GM12878 (cell line): ENCODE data around the gene JUND. TPM values are rescaled to one million over a fixed set of nuclear protein-coding genes. Genes with fewer than 3 reads are reported as not detected.

Experiments
- ATAC-seq: fragments of 200-7000 bp; cut with Tn5 transposase; 3 replicates; pipeline ENCODE4 v1.9.1; 2020; ENCODE audit warnings: mild to moderate bottlenecking, moderate library complexity
- BruUV-seq: library from RNA; stranded (reverse); fragments of 400-500 nt; replicated peaks from 2 replicates; lab custom pipeline; 2021; lab: Mats Ljungman, UMichigan
- CTCF ChIA-PET: fragments of 300-600 bp; sonication (Branson Sonifier 250); formaldehyde crosslinking; extraction: SDS; loops from one replicate; lab custom pipeline; 2021; ENCODE audit warnings: inconsistent platforms; lab: Yijun Ruan, JAX
- POLR2A ChIA-PET: fragments of 350-600 bp; formaldehyde crosslinking; extraction: SDS; loops from one replicate; lab custom pipeline; 2021; ENCODE audit warnings: inconsistent platforms; lab: Charles Lee
- RAD21 ChIA-PET: fragments of 300-600 bp; sonication (Branson Sonifier 250); formaldehyde crosslinking; loops from one replicate; lab custom pipeline; 2023; ENCODE audit warnings: antibody characterized with exemption; ENCODE audit not compliant: unreplicated experiment; lab: Charles Lee
- SMC1A ChIA-PET: fragments of 300-600 bp; sonication (Branson Sonifier 250); formaldehyde crosslinking; loops from one replicate; lab custom pipeline; 2023; ENCODE audit not compliant: unreplicated experiment, uncharacterized antibody; lab: Charles Lee
- DNase-seq: peaks from one replicate; pipeline ENCODE4 v3.0.0-alpha.2; 2011; ENCODE audit warnings: low read depth, low spot score
- FAIRE-seq: peaks from 3 replicates; lab custom pipeline; 2011; peaks lifted over from hg19 to GRCh38; lab: Jason Lieb, UNC
- H2AFZ ChIP-seq: 2 replicates; pipeline ENCODE4 v1.6.0; 2011; ENCODE audit warnings: low read depth, low read length, control low read depth; ENCODE audit not compliant: control insufficient read depth
- H3K27ac ChIP-seq: 2 replicates; pipeline ENCODE4 v1.5.1; 2011; ENCODE audit warnings: control low read depth; ENCODE audit not compliant: control insufficient read depth, insufficient read depth
- H3K27me3 ChIP-seq, 2 experiments: replicated peaks in 1 of 2; 2 replicates each; pipeline versions ENCODE4 v1.6.0 to v1.6.1; 2011; ENCODE audit warnings: low read length in 1 of 2; ENCODE audit not compliant: control insufficient read depth in 2 of 2, insufficient read depth in 2 of 2
- H3K36me3 ChIP-seq, 2 experiments: 2 replicates each; pipeline ENCODE4 v1.5.1; 2011; ENCODE audit warnings: low read length in 1 of 2; ENCODE audit not compliant: control insufficient read depth in 2 of 2, insufficient read depth in 2 of 2
- H3K4me1 ChIP-seq: 2 replicates; pipeline ENCODE4 v1.6.1; 2011; ENCODE audit warnings: mild to moderate bottlenecking, low read length, moderate library complexity, mixed read lengths; ENCODE audit not compliant: control insufficient read depth, insufficient read depth
- H3K4me2 ChIP-seq: 2 replicates; pipeline ENCODE4 v1.6.0; 2011; ENCODE audit warnings: control low read depth; ENCODE audit not compliant: control insufficient read depth, insufficient read depth
- H3K4me3 ChIP-seq: fragments of 200-600 bp; sonication (generic); 2 replicates; pipeline ENCODE4 v1.5.1; 2016
- H3K79me2 ChIP-seq: 2 replicates; pipeline ENCODE4 v1.6.0; 2011; ENCODE audit warnings: low read length; ENCODE audit not compliant: control insufficient read depth, insufficient read depth
- H3K9ac ChIP-seq: 2 replicates; pipeline ENCODE4 v1.8.0; 2011; ENCODE audit warnings: low read length, control low read depth, mixed read lengths; ENCODE audit not compliant: control insufficient read depth, insufficient read depth
- H3K9me3 ChIP-seq: replicated peaks from 3 replicates; pipeline ENCODE4 v1.5.1; 2011; ENCODE audit warnings: mild to moderate bottlenecking, low read length; ENCODE audit not compliant: control insufficient read depth, insufficient read depth
- H4K20me1 ChIP-seq: 2 replicates; pipeline ENCODE4 v1.6.0; 2011; ENCODE audit not compliant: control insufficient read depth, insufficient read depth
- EED ChIP-seq: sonication (generic); IDR thresholded peaks from 2 replicates; pipeline ENCODE4 v1.6.1; 2016; ENCODE audit warnings: antibody characterized with exemption, low read depth
- NFIC ChIP-seq: IDR thresholded peaks from 2 replicates; pipeline ENCODE4 v1.6.1; 2012; ENCODE audit warnings: low read depth, mild to moderate bottlenecking, inconsistent platforms, low read length, moderate library complexity
- SMAD5 ChIP-seq: IDR thresholded peaks from 2 replicates; pipeline ENCODE4 v1.6.1; 2016; ENCODE audit warnings: antibody characterized with exemption, low read depth
- STAT1 ChIP-seq: fragments of 450-650 bp; conservative IDR thresholded peaks from 2 replicates; pipeline ENCODE4 v1.6.1; 2014; ENCODE audit warnings: antibody characterized with exemption, mild to moderate bottlenecking
- TAF1 ChIP-seq: IDR thresholded peaks from 2 replicates; pipeline ENCODE4 v1.6.1; 2011; ENCODE audit warnings: mild to moderate bottlenecking, low read depth, low read length, borderline replicate concordance
- ZNF384 ChIP-seq: IDR thresholded peaks from 2 replicates; pipeline ENCODE4 v1.6.1; 2012; ENCODE audit warnings: low read depth, mild to moderate bottlenecking, low read length, improper control_type of control experiment, borderline replicate concordance
- WGBS: methylation state at CpG from one replicate; pipeline ENCODE4 v1.1.6; 2016; ENCODE audit warnings: low lambda C conversion rate; ENCODE audit not compliant: insufficient replicate concordance, insufficient coverage; ENCODE audit errors: missing lambda C conversion rate; 5-methylcytosine and 5-hydroxymethylcytosine counted together
- in situ Hi-C: fragments of 300-500 bp; cut with MboI; formaldehyde crosslinking; loops from 9 replicates; pipeline ENCODE4 v1.14.3; 2018; ENCODE audit warnings: mixed read lengths
- intact Hi-C: fragments of 100-400 bp; cut with micrococcal nuclease; formaldehyde crosslinking; loops from one replicate; pipeline ENCODE4 v1.14.2; 2022; ENCODE audit not compliant: unreplicated experiment
- polyA plus RNA-seq, 11 experiments: library from polyadenylated mRNA; depleted of rRNA in 4 of 11; unstranded in 6 of 11; stranded (reverse) in 5 of 11; fragments of >200 nt; fragmentation: Nextera tagmentation in 4 of 11; fragmentation: Illumina TruSeq in 1 of 11; extraction: Ambion mirVana in 4 of 11; extraction: Trizol in 1 of 11; gene quantifications; 1 replicate in 1 of 11; 2 replicates in 10 of 11; pipeline versions ENCODE4 v1.2.1 to v1.2.3, GENCODE V29; 2011 to 2016; ENCODE audit warnings: inconsistent platforms in 2 of 11, missing spikeins in 2 of 11, low read depth in 1 of 11
- total RNA-seq, 4 experiments: library from RNA; depleted of rRNA in 3 of 4; stranded (reverse); fragments of >200 nt in 3 of 4; fragmentation: Illumina TruSeq in 1 of 4; extraction: Trizol in 1 of 4; gene quantifications; 2 replicates each; pipeline versions ENCODE4 v1.2.1 to v1.2.3, GENCODE V29; 2013 to 2021

The JUND gene
- total and polyA plus RNA-seq, 10 of the 15 experiments (the other 5 are each of a cell fraction or from before 2014, with no cell fraction given), result 7.4 to 164 (median 18.8) TPM

DNA sequence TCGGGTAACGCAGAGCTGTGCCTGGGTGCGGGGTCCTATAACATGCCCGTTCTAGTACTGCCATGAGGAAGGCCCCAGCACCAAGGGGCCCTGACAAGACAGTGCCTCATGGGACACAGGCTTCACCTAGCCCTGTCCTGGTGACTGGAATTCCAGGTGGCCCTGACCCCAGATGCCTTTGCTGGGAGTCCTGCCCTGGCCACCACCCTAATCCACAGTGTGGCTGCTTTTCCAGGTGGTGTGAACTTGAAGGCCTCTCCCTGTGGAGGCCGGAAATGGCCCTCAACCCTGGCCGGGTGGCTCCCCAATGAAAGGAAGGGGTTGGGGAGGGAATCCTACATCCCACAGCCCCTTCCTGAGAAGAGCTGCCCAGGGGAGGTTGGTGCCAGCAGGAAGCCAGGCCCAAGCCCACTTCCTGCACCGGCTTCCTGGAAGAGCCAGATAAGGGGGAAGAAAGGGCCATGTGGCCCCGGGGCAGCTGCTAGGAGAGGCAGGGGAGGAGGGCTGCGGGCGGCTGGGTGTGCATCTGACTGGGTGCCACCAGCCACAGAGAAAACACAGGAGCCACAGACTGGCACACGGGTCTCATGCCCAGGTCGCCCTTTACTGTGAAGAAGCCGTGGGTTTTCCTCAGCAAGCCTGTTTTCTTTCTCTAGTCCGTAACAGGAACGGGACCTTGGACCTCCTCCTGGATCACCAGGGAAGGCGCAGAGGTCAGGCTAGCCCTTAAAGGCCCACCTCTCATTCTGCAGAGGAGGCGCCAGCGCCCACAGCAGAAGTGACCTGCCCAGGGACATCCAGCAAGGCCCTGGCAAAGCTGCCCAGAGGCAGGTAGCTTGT lies 36.8 kb upstream of the JUND start:
- Histone ChIP-seq H3K4me1 (peaks cover 36% of the 10 kb centered on the region), H3K36me3 (peaks cover 2 to 6% of the 10 kb centered on the region in 2 experiments; a peak in 3 of 4 replicates), H3K4me3 (no peak overlapping the region), H3K79me2 (peaks cover 45% of the 10 kb centered on the region), H3K9ac (no peak overlapping the region), H3K27me3 (no peaks in the 10 kb centered on the region), H3K4me2 (peak overlapping the region; percentile 9; the same call in 1 of the 2 replicates), H4K20me1 (no peaks in the 10 kb centered on the region), H3K27ac (peak overlapping the region; percentile 45), H3K9me3 (no peaks in the 10 kb centered on the region; the same call in 2 of the 3 replicates), H2AFZ (no peak overlapping the region)
- intact Hi-C loops (no loop called here), in situ Hi-C loops (no loop called here)
- DNase-seq (no peak), ATAC-seq (no peak), FAIRE-seq (no peak)
- ChIA-PET POLR2A (interaction anchor here (0.5 to 4.4 kb wide), 3 partner anchors 11 to 50 kb away, joined by 3 to 56 read pairs (median 9); partner anchors contain the start of gene JUND), SMC1A (interaction anchor here (4.2 kb wide), 1 partner anchor 39 kb away, joined by 22 read pairs; the partner anchor contains the start of gene JUND), CTCF (interaction anchor here (1.3 to 7.4 kb wide), 3 partner anchors 10 to 66 kb away, joined by 3 to 74 read pairs (median 23); no protein-coding TSS in a partner anchor), RAD21 (interaction anchor here (1.3 to 6.0 kb wide), 2 partner anchors 13 to 38 kb away, joined by 4 to 167 read pairs; partner anchors contain the start of gene JUND)
- 64% methylated on average over 18 of the region's 18 CpGs for WGBS
- TF ChIP-seq EED (0 out of 2 replicates have a peak, but pooled peaks have one; percentile 27), STAT1 (no peak)
- no TSS peak for BruUV-seq

DNA sequence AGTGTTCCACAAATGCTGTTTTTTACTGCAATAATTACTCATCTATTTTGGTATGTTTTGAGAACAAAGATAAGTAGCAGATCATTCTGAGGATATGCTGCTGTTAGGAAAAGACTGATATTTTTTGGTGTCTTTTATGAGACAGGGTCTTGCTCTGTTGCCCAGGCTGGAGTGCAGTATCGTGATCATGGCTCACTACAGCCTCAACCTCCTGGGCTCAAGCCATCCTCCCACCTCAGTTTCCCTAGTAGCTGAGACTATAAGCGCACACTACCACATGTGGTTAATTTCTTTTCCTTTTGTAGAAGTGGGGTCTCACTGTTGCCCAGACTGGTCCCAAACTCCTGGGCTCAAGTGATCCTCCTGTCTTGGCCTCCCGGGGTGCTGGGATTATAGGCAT lies 32.0 kb upstream of the JUND start:
- no peak overlapping the region for H3K4me3 ChIP-seq
- no peaks in the 10 kb centered on the region for H3K27me3 ChIP-seq
- H3K4me2 ChIP-seq, result no peak overlapping the region
- H2AFZ ChIP-seq, result no peak overlapping the region
- ATAC-seq (no peak), FAIRE-seq (no peak), DNase-seq (no peak)
- ChIA-PET RAD21 (no interaction called here), CTCF (interaction anchor here (0.5 to 7.4 kb wide), 3 partner anchors 34 to 108 kb away, joined by 3 to 74 read pairs (median 3); no protein-coding TSS in a partner anchor), SMC1A (interaction anchor here (1.5 kb wide), 1 partner anchor 8 kb away, joined by 3 read pairs; no protein-coding TSS in a partner anchor), POLR2A (interaction anchor here (0.8 kb wide), 1 partner anchor 20 kb away, joined by 3 read pairs; no protein-coding TSS in a partner anchor)
- no peaks in the 10 kb centered on the region for H3K9me3 ChIP-seq
- no peak overlapping the region for H3K27ac ChIP-seq
- intact Hi-C loops (no loop called here), in situ Hi-C loops (no loop called here)
- no peak overlapping the region for H3K9ac ChIP-seq
- 98% methylated on average over 3 of the region's 3 CpGs for WGBS
- H3K79me2 ChIP-seq, result peaks cover 6% of the 10 kb centered on the region
- TF ChIP-seq TAF1 (no peak), NFIC (no peak), ZNF384 (no peak), SMAD5 (no peak)
- peaks cover 16% of the 10 kb centered on the region for H3K4me1 ChIP-seq
- H4K20me1 ChIP-seq, result no peaks in the 10 kb centered on the region
- BruUV-seq, result no TSS peak
- peaks cover 3 to 20% of the 10 kb centered on the region in 2 experiments; a peak in 3 of 4 replicates for H3K36me3 ChIP-seq
